Progenitor cell of endocrine pancreas (in vitro differentiated cells): ENCODE data around the gene GATD1. TPM values are rescaled to one million over a fixed set of nuclear protein-coding genes. Genes with fewer than 3 reads are reported as not detected.

Experiments
- DNase-seq: peaks from one replicate; pipeline ENCODE4 v3.0.0; 2021; ENCODE audit warnings: low spot score; ENCODE audit not compliant: unreplicated experiment
- H3K27ac Mint-ChIP-seq: 2 replicates; pipeline ENCODE4 v1.8.0; 2021; ENCODE audit warnings: mild to moderate bottlenecking, moderate library complexity, mixed read lengths
- H3K27me3 Mint-ChIP-seq: 2 replicates; pipeline ENCODE4 v1.8.0; 2021; ENCODE audit warnings: mixed read lengths
- H3K36me3 Mint-ChIP-seq: 2 replicates; pipeline ENCODE4 v1.8.0; 2022; ENCODE audit warnings: mixed read lengths; ENCODE audit not compliant: insufficient read depth
- H3K4me1 Mint-ChIP-seq: 2 replicates; pipeline ENCODE4 v1.8.0; 2021; ENCODE audit warnings: low read depth, mixed read lengths
- H3K4me3 Mint-ChIP-seq: 2 replicates; pipeline ENCODE4 v1.8.0; 2021; ENCODE audit warnings: low read depth, mild to moderate bottlenecking, moderate library complexity, mixed read lengths
- H3K9me3 Mint-ChIP-seq: 2 replicates; pipeline ENCODE4 v1.8.0; 2021; ENCODE audit warnings: low read depth, mixed read lengths
- total RNA-seq: library from RNA; stranded (reverse); gene quantifications from 2 replicates; pipeline ENCODE4 v1.2.1, GENCODE V29; 2021
- TF ChIP-seq, protein P1 (sequence below): fragments of 200-600 bp; sonication (generic); IDR thresholded peaks from one replicate; pipeline ENCODE4 v1.5.0; 2021; ENCODE audit warnings: antibody characterized with exemption, mild to moderate bottlenecking; ENCODE audit not compliant: unreplicated experiment

GATD1 gene
- total RNA-seq, 1 donor from 2014 or later: 74.1 TPM

DNA sequence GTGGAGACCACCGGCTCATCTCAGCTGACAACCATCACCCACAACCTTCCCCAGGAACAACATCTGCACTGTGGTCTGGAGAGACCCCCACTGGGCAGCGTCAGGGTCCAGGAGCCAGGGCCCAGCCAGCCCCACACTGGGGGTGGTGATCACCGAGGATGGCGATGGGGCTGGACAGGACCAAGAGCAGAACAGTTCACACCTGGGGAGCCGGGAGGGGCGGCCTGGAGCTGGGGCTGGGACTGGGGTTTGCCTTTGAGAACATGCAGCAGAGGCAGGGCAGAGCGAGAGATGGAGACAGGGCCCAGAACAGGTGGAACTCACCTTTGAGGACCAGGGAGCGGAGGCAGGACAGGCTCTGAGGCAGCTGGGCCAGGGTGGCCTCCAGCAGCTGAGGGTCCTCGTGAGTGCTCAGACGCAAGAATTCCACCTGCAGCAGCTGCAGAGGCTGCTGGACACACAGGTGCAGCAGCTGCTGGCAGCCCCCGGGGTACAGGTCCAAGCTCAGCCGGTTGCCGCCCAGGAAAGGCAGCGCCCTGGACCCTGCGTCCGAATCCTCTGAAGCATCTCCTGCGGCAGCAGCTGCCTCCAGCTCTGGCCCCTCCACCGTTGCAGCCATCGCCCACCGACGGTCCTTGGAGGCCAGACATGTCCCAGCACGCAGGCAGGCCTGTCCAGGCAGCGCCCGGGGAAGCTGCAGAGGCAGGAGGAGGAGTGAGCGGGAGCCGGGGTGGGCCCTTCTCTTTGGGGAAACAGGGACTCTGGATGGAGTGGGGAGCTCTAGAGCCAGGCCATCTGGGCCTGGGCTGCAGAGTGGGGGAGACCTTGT, 26.7 kb upstream of the GATD1 start:
- TF ChIP-seq, protein P1, sequence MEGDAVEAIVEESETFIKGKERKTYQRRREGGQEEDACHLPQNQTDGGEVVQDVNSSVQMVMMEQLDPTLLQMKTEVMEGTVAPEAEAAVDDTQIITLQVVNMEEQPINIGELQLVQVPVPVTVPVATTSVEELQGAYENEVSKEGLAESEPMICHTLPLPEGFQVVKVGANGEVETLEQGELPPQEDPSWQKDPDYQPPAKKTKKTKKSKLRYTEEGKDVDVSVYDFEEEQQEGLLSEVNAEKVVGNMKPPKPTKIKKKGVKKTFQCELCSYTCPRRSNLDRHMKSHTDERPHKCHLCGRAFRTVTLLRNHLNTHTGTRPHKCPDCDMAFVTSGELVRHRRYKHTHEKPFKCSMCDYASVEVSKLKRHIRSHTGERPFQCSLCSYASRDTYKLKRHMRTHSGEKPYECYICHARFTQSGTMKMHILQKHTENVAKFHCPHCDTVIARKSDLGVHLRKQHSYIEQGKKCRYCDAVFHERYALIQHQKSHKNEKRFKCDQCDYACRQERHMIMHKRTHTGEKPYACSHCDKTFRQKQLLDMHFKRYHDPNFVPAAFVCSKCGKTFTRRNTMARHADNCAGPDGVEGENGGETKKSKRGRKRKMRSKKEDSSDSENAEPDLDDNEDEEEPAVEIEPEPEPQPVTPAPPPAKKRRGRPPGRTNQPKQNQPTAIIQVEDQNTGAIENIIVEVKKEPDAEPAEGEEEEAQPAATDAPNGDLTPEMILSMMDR: no peak
- no peak for DNase-seq

DNA sequence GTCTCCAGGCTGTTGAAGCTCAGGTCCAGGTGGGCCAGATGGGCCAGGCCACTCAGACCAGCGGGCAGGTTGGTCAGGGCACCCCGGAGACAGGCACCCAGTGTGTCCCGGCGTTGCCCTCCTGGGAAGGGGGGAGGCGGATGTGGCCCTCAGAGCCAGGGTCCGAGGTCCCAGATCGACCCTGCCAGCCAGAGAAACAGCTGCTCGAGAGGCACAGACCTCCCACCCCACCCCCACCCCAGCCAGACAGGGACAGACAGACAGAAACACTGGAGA, 26.1 kb upstream of the GATD1 start:
- Mint-ChIP-seq H3K4me1 (peaks cover 2% of the 10 kb centered on the region), H3K9me3 (no peaks in the 10 kb centered on the region), H3K27ac (no peak overlapping the region), H3K4me3 (no peak overlapping the region), H3K27me3 (no peaks in the 10 kb centered on the region), H3K36me3 (no peaks in the 10 kb centered on the region)
- DNase-seq: no peak
- TF ChIP-seq, protein P1: no peak

More for the DNA sequence above, 26.7 kb upstream of the GATD1 start:
- Mint-ChIP-seq H3K36me3 (no peaks in the 10 kb centered on the region), H3K4me1 (peaks cover 4% of the 10 kb centered on the region), H3K27me3 (no peaks in the 10 kb centered on the region), H3K27ac (no peak overlapping the region), H3K4me3 (peak overlapping the region; percentile 65), H3K9me3 (no peaks in the 10 kb centered on the region)

DNA sequence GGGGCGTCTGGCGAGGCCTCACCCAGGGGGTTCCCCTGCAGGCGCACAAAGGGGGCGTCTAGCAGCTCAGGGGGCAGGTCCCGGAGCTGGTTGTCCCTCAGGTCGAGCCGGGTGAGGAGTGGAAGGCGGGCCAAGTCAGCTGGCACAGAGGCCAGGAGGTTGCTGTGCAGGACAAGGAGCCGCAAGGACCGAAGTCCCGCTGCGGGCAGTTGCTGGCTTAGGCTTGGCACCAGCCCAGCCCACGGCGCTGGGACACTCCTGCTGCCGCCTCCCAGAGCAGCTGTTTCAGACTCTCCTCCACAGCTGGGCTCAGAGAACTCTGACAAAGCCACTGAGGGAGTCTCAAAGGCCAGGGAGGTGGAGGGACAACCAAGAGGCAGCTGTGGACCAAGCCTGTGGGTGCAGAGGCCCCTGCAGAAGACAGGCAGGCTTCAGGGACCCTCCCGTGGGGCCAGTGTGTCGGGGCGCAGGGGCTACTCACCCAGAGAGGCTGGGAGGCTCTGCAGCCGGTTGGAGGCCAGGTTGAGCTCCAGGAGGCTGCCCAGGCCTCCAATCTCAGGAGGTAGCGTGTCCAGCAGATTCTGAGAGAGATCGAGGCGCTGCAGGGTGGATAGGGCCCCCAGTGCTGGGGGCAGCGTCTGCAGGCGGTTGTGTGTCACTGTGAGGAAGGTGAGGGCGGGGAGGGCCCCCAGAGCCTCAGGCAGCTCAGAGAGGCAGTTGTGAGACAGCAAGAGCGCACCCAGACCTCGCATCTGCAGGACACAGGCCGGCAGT, 25.6 kb upstream of the GATD1 start:
- Mint-ChIP-seq H3K27ac (no peak overlapping the region), H3K4me3 (no peak overlapping the region), H3K9me3 (no peaks in the 10 kb centered on the region), H3K36me3 (no peaks in the 10 kb centered on the region), H3K27me3 (no peaks in the 10 kb centered on the region), H3K4me1 (peaks cover under 1% of the 10 kb centered on the region)
- TF ChIP-seq, protein P1: no peak
- DNase-seq: no peak

DNA sequence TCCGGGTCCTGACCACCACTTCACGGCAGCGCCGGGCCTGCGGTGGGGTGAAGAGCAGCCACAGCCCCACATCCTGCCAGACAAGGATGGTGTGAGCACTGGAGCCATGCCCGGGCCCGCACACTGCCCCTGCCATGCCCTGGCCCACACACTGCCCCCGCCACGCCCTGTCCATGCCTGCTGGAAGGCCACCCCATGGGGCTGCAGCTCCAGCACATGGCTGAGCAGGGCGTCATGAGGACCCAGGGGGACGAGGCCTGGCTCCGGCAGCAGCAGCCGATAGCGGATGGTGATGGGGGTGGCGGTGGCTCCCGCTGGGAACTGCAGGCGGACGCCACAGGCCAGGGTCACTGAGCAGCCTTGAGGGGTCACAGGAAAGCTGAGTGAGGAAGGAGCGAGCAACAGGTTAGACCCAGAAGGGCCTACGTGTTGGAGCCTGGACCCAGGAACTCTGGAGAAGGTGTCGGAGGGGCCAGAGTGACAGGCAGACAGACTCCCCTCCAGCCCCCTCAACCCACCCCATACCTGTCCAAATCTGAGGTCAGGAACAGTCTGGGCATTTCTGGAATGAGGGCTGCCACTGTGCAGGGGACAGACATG, 24.8 kb upstream of the GATD1 start:
- no peaks in the 10 kb centered on the region for H3K36me3 Mint-ChIP-seq
- DNase-seq: no peak
- no peak overlapping the region for H3K4me3 Mint-ChIP-seq
- H3K9me3 Mint-ChIP-seq: no peaks in the 10 kb centered on the region
- H3K27ac Mint-ChIP-seq: no peak overlapping the region
- peaks cover under 1% of the 10 kb centered on the region for H3K4me1 Mint-ChIP-seq
- TF ChIP-seq, protein P1: no peak
- H3K27me3 Mint-ChIP-seq: no peaks in the 10 kb centered on the region

DNA sequence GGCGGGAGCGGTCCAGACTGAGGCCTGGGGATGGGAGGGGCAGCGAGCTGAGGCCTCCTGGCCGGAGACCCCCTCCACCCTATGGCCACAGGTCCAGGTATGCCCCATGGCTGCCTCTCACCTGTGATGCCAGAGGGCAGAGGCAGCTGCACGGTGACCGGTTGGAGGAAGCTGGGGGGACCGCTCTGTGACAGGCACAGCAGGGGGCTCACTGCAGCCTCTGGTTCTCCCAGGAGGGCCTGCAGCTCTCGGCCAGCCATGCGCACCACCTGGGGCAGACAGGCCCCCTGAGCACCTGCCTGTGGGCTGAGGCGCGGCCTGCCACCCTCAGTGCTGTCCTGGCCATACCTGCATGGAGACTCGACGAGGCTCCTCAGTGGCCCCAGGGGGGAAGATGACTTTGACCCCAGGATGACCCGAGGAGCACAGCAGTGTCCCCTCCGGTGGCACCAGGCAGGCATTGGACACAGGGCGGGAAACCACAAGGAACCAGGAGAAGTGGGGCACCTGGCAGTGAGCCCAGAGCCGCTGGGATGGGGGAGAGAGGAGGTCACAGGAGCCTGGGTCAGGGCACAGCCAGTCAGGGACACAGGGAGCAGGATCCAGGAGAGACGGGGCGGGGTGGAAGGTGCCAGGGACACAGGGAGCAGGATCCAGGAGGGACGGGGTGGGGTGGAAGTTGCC, 24.0 kb upstream of the GATD1 start:
- no peak overlapping the region for H3K4me3 Mint-ChIP-seq
- peaks cover 5% of the 10 kb centered on the region for H3K4me1 Mint-ChIP-seq
- H3K27ac Mint-ChIP-seq: no peak overlapping the region
- no peaks in the 10 kb centered on the region for H3K27me3 Mint-ChIP-seq
- DNase-seq: no peak
- TF ChIP-seq, protein P1: no peak
- no peaks in the 10 kb centered on the region for H3K36me3 Mint-ChIP-seq
- no peaks in the 10 kb centered on the region for H3K9me3 Mint-ChIP-seq
